ENCODE data around the gene SEPHS2. TPM values are rescaled to one million over a fixed set of nuclear protein-coding genes. Genes with fewer than 3 reads are reported as not detected.

SEPHS2 gene
- polyA plus RNA-seq, 1 donor from 2014 or later = 9.8 TPM

- Histone ChIP-seq H3F3A (ENCODE audit: insufficient read depth, low read length, poor library complexity, severe bottlenecking) (peaks cover 15% of the 10 kb centered on the region), H3K9ac (ENCODE audit: low read length) (peak overlapping the region; percentile 95), H3K9me3 (ENCODE audit: low read length) (no peaks in the 10 kb centered on the region), H2AFZ (ENCODE audit: low read depth, low read length) (no peak overlapping the region), H3K27ac (ENCODE audit: low read length) (peak overlapping the region; percentile 99), H3K36me3 (ENCODE audit: insufficient read depth, low read length) (peaks cover 7% of the 10 kb centered on the region), H4K20me1 (ENCODE audit: insufficient read depth) (no peaks in the 10 kb centered on the region), H3K4me2 (ENCODE audit: low read length) (peak overlapping the region; percentile 100), H3K9me2 (ENCODE audit: insufficient read depth, low read length) (no peaks in the 10 kb centered on the region), H3K79me2 (replicated peaks; ENCODE audit: insufficient read depth, low read length) (peaks cover 32% of the 10 kb centered on the region), H3K4me3 (ENCODE audit: low read length) (peak overlapping the region; percentile 100), H3K27me3 (ENCODE audit: insufficient read depth, low read depth, low read length) (no peaks in the 10 kb centered on the region)
- TF ChIP-seq RAD21 (conservative IDR thresholded peaks at IDR 0.05) (no peak), TAF1 (IDR thresholded peaks at IDR 0.05; ENCODE audit: low read depth) (no peak), EZH2 (IDR thresholded peaks at IDR 0.05; ENCODE audit: borderline replicate concordance, insufficient read depth, low read length, poor library complexity, severe bottlenecking) (no peak), POLR2AphosphoS5 (IDR thresholded peaks at IDR 0.05) (no peak), CTCF (IDR thresholded peaks at IDR 0.05; ENCODE audit: poor library complexity, severe bottlenecking) (no peak), EP300 (conservative IDR thresholded peaks at IDR 0.05; ENCODE audit: poor library complexity, severe bottlenecking) (no peak), MXI1 (conservative IDR thresholded peaks at IDR 0.05; ENCODE audit: poor library complexity, severe bottlenecking) (no peak), SMC3 (conservative IDR thresholded peaks at IDR 0.05; ENCODE audit: poor library complexity) (no peak)
- TF ChIP-seq, protein P1, sequence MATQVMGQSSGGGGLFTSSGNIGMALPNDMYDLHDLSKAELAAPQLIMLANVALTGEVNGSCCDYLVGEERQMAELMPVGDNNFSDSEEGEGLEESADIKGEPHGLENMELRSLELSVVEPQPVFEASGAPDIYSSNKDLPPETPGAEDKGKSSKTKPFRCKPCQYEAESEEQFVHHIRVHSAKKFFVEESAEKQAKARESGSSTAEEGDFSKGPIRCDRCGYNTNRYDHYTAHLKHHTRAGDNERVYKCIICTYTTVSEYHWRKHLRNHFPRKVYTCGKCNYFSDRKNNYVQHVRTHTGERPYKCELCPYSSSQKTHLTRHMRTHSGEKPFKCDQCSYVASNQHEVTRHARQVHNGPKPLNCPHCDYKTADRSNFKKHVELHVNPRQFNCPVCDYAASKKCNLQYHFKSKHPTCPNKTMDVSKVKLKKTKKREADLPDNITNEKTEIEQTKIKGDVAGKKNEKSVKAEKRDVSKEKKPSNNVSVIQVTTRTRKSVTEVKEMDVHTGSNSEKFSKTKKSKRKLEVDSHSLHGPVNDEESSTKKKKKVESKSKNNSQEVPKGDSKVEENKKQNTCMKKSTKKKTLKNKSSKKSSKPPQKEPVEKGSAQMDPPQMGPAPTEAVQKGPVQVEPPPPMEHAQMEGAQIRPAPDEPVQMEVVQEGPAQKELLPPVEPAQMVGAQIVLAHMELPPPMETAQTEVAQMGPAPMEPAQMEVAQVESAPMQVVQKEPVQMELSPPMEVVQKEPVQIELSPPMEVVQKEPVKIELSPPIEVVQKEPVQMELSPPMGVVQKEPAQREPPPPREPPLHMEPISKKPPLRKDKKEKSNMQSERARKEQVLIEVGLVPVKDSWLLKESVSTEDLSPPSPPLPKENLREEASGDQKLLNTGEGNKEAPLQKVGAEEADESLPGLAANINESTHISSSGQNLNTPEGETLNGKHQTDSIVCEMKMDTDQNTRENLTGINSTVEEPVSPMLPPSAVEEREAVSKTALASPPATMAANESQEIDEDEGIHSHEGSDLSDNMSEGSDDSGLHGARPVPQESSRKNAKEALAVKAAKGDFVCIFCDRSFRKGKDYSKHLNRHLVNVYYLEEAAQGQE (IDR thresholded peaks at IDR 0.05; ENCODE audit: borderline replicate concordance) = no peak
Measured at GRCh38 chr16:30395992-30396585, 49.6 kb downstream of the SEPHS2 start.

GRCh38 chr16:30395155-30395991, 50.3 kb downstream of the SEPHS2 start, which contains the start of gene ZNF48:
Gene ZNF48, plus strand, starts transcription at chr16:30395420. Its CDS starts 375 bp downstream, at chr16:30395795.
- no peaks in the 10 kb centered on the region for H4K20me1 ChIP-seq (ENCODE audit: insufficient read depth)
- peaks cover 15% of the 10 kb centered on the region for H3F3A ChIP-seq (ENCODE audit: insufficient read depth, low read length, poor library complexity, severe bottlenecking)
- H3K4me2 ChIP-seq (ENCODE audit: low read length) = peak within 1 kb of the TSS; percentile 100
- H3K36me3 ChIP-seq (ENCODE audit: insufficient read depth, low read length) = peaks cover 7% of the 10 kb centered on the region
- H3K27ac ChIP-seq (ENCODE audit: low read length) = peak within 1 kb of the TSS; percentile 99
- peak within 1 kb of the TSS; percentile 56 for H2AFZ ChIP-seq (ENCODE audit: low read depth, low read length)
- H3K27me3 ChIP-seq (ENCODE audit: insufficient read depth, low read depth, low read length) = no peaks in the 10 kb centered on the region
- peaks cover 32% of the 10 kb centered on the region for H3K79me2 ChIP-seq (replicated peaks; ENCODE audit: insufficient read depth, low read length)
- H3K9ac ChIP-seq (ENCODE audit: low read length) = peak within 1 kb of the TSS; percentile 95
- peak; percentile 59 for TF ChIP-seq CTCF (IDR thresholded peaks at IDR 0.05; ENCODE audit: poor library complexity, severe bottlenecking)
- peak; percentile 86 for TF ChIP-seq MXI1 (conservative IDR thresholded peaks at IDR 0.05; ENCODE audit: poor library complexity, severe bottlenecking)
- no peak for TF ChIP-seq RAD21 (conservative IDR thresholded peaks at IDR 0.05)
- peak; percentile 52 for TF ChIP-seq SMC3 (conservative IDR thresholded peaks at IDR 0.05; ENCODE audit: poor library complexity)
- TF ChIP-seq, protein P1 (IDR thresholded peaks at IDR 0.05; ENCODE audit: borderline replicate concordance) = peak; percentile 69
- TF ChIP-seq TAF1 (IDR thresholded peaks at IDR 0.05; ENCODE audit: low read depth) = no peak
- TF ChIP-seq EZH2 (IDR thresholded peaks at IDR 0.05; ENCODE audit: borderline replicate concordance, insufficient read depth, low read length, poor library complexity, severe bottlenecking) = no peak
- TF ChIP-seq EP300 (conservative IDR thresholded peaks at IDR 0.05; ENCODE audit: poor library complexity, severe bottlenecking) = peak; percentile 37
- TF ChIP-seq POLR2AphosphoS5 (IDR thresholded peaks at IDR 0.05) = peak; percentile 69
- H3K4me3 ChIP-seq (ENCODE audit: low read length) = peak within 1 kb of the TSS; percentile 100
- no peaks in the 10 kb centered on the region for H3K9me2 ChIP-seq (ENCODE audit: insufficient read depth, low read length)
- no peaks in the 10 kb centered on the region for H3K9me3 ChIP-seq (ENCODE audit: low read length)
